WERI-Rb-1 (cell line): ENCODE data around the gene NMU.
"Not testable (repeated sequence)": the region's sequence is repeated elsewhere in the genome, so short reads cannot be mapped to it uniquely, and the experiment has no call there.

Experiments
- DNase-seq: peaks from one replicate; pipeline ENCODE4 v3.0.0-alpha.2; 2020
- H3K27ac ChIP-seq: fragments of 250-450 bp; sonication (Bioruptor Pico); 2 replicates; pipeline ENCODE4 v1.5.1; 2020; ENCODE audit warnings: mild to moderate bottlenecking, moderate library complexity
- H3K27me3 ChIP-seq: fragments of 250-450 bp; sonication (Bioruptor Pico); 2 replicates; pipeline ENCODE4 v1.5.1; 2021; ENCODE audit warnings: mild to moderate bottlenecking, low read depth, moderate library complexity; ENCODE audit not compliant: insufficient read depth, severe bottlenecking
- H3K36me3 ChIP-seq: fragments of 250-450 bp; sonication (Bioruptor Pico); 2 replicates; pipeline ENCODE4 v1.5.1; 2020; ENCODE audit warnings: mild to moderate bottlenecking, moderate library complexity
- H3K4me3 ChIP-seq: 2 replicates; pipeline ENCODE4 v1.5.1; 2011; ENCODE audit warnings: low read depth, mild to moderate bottlenecking, control low read depth, low read length
- H3K9me3 ChIP-seq: fragments of 250-450 bp; sonication (Bioruptor Pico); 2 replicates; pipeline ENCODE4 v1.5.1; 2021; ENCODE audit warnings: mild to moderate bottlenecking, moderate library complexity; ENCODE audit not compliant: severe bottlenecking
- CTCF ChIP-seq: IDR thresholded peaks from 2 replicates; pipeline ENCODE4 v1.5.1; 2011; ENCODE audit warnings: low read depth, mild to moderate bottlenecking, control low read depth, inconsistent platforms, low read length

Gene NMU

DNA sequence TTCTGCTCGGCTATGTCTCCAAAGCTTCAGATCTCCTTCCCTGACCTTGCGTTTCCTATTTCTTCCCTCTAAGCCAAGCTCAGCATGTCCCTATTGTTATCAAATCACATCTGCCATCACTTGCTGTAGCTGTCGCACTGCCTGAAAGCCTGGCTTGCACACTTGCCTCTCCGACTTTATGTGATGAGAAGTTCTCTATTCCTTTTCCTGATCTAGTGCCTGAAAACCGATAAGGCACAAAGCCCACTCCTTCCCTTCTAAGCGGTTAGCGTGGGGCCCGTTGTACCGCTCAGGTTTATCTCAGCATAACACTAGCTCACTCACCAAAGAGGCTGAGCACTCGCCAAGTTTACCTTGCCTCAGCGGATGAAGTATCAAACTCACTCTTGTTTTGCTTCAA lies 816 bp downstream of the NMU start:
- H3K36me3 ChIP-seq, result no peaks in the 10 kb centered on the region
- no peaks in the 10 kb centered on the region for H3K27me3 ChIP-seq
- no peak for TF ChIP-seq CTCF
- H3K27ac ChIP-seq, result no peak overlapping the region
- peak overlapping the region; percentile 63 for H3K4me3 ChIP-seq
- H3K9me3 ChIP-seq, result no peaks in the 10 kb centered on the region
- DNase-seq, result no peak

DNA sequence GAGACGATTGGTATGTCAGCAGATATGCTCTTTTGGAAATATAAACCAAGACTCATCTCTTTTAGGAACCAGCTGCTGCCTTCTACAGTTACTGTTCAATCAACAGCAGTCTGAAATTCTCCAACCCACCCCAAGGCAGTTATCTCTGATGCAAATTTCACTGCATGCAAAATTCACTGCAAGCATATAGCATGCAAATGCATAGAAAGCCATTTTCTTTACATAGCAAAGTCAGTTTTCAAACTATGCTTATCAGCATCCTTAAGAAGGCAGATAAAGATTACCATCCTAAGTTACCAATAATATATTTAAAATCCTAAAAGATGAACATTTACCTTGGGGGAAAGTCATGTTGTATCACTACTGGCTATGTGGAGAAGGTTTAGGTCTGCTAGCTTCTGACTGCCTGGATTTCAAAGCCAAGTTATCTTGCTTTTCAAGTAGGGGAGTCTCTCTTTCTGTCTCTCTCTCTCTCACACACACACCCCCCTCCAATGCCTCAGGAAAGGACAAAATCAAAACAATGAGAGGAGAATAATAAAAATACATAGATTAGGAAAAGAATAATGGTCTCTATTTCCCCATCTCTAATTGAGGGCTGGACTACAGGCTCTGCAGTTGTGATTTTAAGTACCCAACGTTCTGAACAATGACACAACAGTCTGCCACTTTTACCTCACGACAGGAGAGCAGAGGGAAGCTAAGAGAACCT lies 1.5 kb downstream of the NMU start:
- TF ChIP-seq CTCF, result no peak
- Histone ChIP-seq H3K36me3 (no peaks in the 10 kb centered on the region), H3K4me3 (no peak overlapping the region), H3K27me3 (no peaks in the 10 kb centered on the region), H3K9me3 (no peaks in the 10 kb centered on the region), H3K27ac (no peak overlapping the region)
- DNase-seq, result no peak

GRCh38 chr4:55633903-55634302 lies 2.2 kb downstream of the NMU start:
- no peak for TF ChIP-seq CTCF
- no peaks in the 10 kb centered on the region for H3K9me3 ChIP-seq
- no peaks in the 10 kb centered on the region for H3K27me3 ChIP-seq
- no peak overlapping the region for H3K27ac ChIP-seq
- H3K4me3 ChIP-seq, result no peak overlapping the region
- no peak for DNase-seq
- H3K36me3 ChIP-seq, result no peaks in the 10 kb centered on the region

DNA sequence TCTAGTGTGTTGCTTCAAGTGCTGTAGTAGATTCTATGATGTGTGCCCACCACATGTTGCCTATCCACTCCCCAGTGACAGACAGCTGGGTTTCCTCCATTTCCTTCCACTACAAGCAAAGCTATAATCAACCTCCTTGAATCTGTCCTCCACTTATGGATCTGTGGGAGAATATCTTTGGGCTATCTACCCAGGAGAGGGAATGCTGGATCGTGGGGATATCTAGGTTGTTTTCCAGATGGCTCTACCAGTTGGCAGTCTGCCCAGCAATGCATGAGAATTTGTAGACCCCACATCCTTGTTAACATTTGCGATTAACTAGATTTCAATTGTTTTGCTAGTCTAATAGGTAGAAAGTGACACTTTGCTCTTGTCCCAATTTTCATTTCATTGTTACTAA lies 10.3 kb downstream of the NMU start:
- Histone ChIP-seq H3K27me3 (no peaks in the 10 kb centered on the region), H3K27ac (no peak overlapping the region), H3K9me3 (no peaks in the 10 kb centered on the region), H3K4me3 (no peak overlapping the region), H3K36me3 (no peaks in the 10 kb centered on the region)
- no peak for DNase-seq
- TF ChIP-seq CTCF, result no peak

GRCh38 chr4:55624063-55624462 lies 12.0 kb downstream of the NMU start:
- H3K4me3 ChIP-seq, DNase-seq, H3K9me3 ChIP-seq, H3K36me3 ChIP-seq, H3K27me3 ChIP-seq, H3K27ac ChIP-seq: not testable (repeated sequence)

GRCh38 chr4:55618546-55619143 lies 17.5 kb downstream of the NMU start:
- no peaks in the 10 kb centered on the region for H3K9me3 ChIP-seq
- H3K27ac ChIP-seq, result no peak overlapping the region
- no peak for DNase-seq
- H3K36me3 ChIP-seq, result no peaks in the 10 kb centered on the region
- no peaks in the 10 kb centered on the region for H3K27me3 ChIP-seq
- no peak for TF ChIP-seq CTCF
- no peak overlapping the region for H3K4me3 ChIP-seq
